C4-2B (cell line): ENCODE results near the gene PINLYP.

Source experiments
- ZFX ChIP-seq: fragments of 450-650 bp; IDR thresholded peaks from 2 replicates; pipeline ENCODE4 v1.6.1; 2017
- TF ChIP-seq, protein P1 (sequence below): fragments of 450-650 bp; conservative IDR thresholded peaks from 2 replicates; pipeline ENCODE4 v1.5.1; 2017; ENCODE audit warnings: mild to moderate bottlenecking

DNA sequence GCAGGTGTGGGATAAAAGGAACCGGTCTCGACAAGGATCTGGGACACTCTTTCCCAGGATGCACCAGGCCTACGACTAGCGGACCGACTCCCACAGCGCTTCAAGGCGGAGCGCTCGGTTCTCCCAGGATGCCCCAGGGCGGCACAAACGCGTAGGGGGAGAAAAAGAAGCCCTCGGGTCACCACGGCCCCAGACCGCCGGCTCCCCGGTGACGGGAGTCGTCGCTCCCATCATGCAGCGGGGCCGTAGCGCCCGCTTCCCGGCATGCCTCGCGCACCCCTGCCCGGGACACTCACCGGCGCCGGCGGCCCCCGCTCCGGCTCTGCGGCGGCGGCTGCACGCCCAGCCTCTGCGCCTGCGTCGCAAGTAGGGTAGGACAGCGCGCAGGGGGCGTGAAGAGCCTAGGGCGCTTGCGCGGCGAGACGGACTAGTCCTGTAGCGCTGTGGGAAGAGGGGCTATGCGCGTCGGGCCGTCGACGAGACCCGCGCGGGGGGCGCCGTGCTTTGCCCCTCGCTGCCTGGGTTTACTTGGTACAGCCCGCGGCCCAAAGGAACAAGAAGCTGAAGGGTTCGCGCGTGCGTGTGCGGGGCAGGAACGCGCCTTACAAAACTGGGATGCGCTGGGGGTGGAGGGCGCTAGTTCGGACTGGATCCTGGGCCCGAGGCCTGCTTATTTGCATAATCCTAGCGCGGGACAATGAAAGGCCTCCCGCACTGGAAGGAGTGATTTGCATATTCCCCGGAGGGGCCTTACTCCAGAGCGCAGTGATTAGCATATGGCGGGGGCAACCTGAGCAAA is 43.9 kb downstream of the PINLYP start, which contains the start of gene ZNF428:
- TF ChIP-seq, protein P1, sequence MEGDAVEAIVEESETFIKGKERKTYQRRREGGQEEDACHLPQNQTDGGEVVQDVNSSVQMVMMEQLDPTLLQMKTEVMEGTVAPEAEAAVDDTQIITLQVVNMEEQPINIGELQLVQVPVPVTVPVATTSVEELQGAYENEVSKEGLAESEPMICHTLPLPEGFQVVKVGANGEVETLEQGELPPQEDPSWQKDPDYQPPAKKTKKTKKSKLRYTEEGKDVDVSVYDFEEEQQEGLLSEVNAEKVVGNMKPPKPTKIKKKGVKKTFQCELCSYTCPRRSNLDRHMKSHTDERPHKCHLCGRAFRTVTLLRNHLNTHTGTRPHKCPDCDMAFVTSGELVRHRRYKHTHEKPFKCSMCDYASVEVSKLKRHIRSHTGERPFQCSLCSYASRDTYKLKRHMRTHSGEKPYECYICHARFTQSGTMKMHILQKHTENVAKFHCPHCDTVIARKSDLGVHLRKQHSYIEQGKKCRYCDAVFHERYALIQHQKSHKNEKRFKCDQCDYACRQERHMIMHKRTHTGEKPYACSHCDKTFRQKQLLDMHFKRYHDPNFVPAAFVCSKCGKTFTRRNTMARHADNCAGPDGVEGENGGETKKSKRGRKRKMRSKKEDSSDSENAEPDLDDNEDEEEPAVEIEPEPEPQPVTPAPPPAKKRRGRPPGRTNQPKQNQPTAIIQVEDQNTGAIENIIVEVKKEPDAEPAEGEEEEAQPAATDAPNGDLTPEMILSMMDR: no peak
- peak; percentile 46; the same call in 1 of the 2 replicates for TF ChIP-seq ZFX
